Tibial nerve (tissue), 4 donors: ENCODE measurements around the gene CKMT2. TPM values are rescaled to one million over a fixed set of nuclear protein-coding genes. Genes with fewer than 3 reads are reported as not detected.

Experiments used
- DNase-seq, 2 donors: peaks; one replicate each; pipeline ENCODE4 v3.0.0-alpha.2; 2019; ENCODE audit warnings: low spot score in 2 of 2
- H3K27ac ChIP-seq, 4 donors: fragments of 200-600 bp; sonication (generic) in 3 of 4; one replicate each; pipeline ENCODE4 v1.5.1; 2017 to 2019; ENCODE audit warnings: mild to moderate bottlenecking in 1 of 4
- H3K27me3 ChIP-seq, 2 donors: fragments of 200-600 bp; sonication (generic) in 1 of 2; one replicate each; pipeline versions ENCODE4 v1.5.1 to v1.6.0; 2017 to 2019
- H3K36me3 ChIP-seq, 3 donors: fragments of 200-600 bp; sonication (generic); one replicate each; pipeline ENCODE4 v1.5.1; 2018 to 2019
- H3K4me1 ChIP-seq, 4 donors: fragments of 200-600 bp; sonication (generic) in 3 of 4; one replicate each; pipeline ENCODE4 v1.5.1; 2017 to 2019
- H3K4me3 ChIP-seq, 4 donors: fragments of 200-600 bp; sonication (generic) in 3 of 4; one replicate each; pipeline ENCODE4 v1.5.1; 2017 to 2019; ENCODE audit warnings: mild to moderate bottlenecking in 1 of 4, moderate library complexity in 1 of 4
- H3K9me3 ChIP-seq, 4 donors: fragments of 200-600 bp; sonication (generic) in 3 of 4; one replicate each; pipeline ENCODE4 v1.5.1; 2017 to 2019
- EP300 ChIP-seq, 2 donors: sonication (generic); formaldehyde crosslinking; IDR thresholded peaks; one replicate each; pipeline ENCODE4 v1.6.1; 2017; ENCODE audit warnings: antibody characterized with exemption in 2 of 2, mild to moderate bottlenecking in 1 of 2
- POLR2A ChIP-seq, 2 donors: fragments of 450-650 bp; IDR thresholded peaks; one replicate each; pipeline ENCODE4 v1.6.1; 2017; ENCODE audit warnings: antibody characterized with exemption in 2 of 2, mild to moderate bottlenecking in 2 of 2, moderate library complexity in 2 of 2
- WGBS, 2 donors: methylation state at CpG; one replicate each; pipeline ENCODE4 v1.1.5; 2018; 5-methylcytosine and 5-hydroxymethylcytosine counted together
- total RNA-seq, 4 donors: library from RNA; depleted of rRNA; stranded (reverse); fragments of >200 nt; gene quantifications; one replicate each; pipeline ENCODE4 v1.1.0, GENCODE V29; 2016
- TF ChIP-seq, protein P1 (sequence below), 5 experiments: fragments of 200-600 bp in 3 of 5; fragments of 450-650 bp in 2 of 5; sonication (generic) in 3 of 5; IDR thresholded peaks; one replicate each; pipeline ENCODE4 v1.5.1; 2016 to 2019; ENCODE audit warnings: antibody characterized with exemption in 5 of 5, mild to moderate bottlenecking in 3 of 5, moderate library complexity in 2 of 5

Gene CKMT2
- total RNA-seq, 4 donors from 2014 or later: 1.8 to 23.7 (median 4.0) TPM

- Histone ChIP-seq H3K4me1 (peaks cover 0 to 49% (median 14%) of the 10 kb centered on the region in 4 donors), H3K36me3 (peaks cover 0 to 5% (median 0%) of the 10 kb centered on the region in 3 donors), H3K9me3 (peaks cover 0 to 6% (median 0%) of the 10 kb centered on the region in 4 donors), H3K27me3 (no peaks in the 10 kb centered on the region), H3K27ac (no peak overlapping the region), H3K4me3 (no peak overlapping the region)
- TF ChIP-seq POLR2A (IDR thresholded peaks at IDR 0.05): no peak
- TF ChIP-seq, protein P1, sequence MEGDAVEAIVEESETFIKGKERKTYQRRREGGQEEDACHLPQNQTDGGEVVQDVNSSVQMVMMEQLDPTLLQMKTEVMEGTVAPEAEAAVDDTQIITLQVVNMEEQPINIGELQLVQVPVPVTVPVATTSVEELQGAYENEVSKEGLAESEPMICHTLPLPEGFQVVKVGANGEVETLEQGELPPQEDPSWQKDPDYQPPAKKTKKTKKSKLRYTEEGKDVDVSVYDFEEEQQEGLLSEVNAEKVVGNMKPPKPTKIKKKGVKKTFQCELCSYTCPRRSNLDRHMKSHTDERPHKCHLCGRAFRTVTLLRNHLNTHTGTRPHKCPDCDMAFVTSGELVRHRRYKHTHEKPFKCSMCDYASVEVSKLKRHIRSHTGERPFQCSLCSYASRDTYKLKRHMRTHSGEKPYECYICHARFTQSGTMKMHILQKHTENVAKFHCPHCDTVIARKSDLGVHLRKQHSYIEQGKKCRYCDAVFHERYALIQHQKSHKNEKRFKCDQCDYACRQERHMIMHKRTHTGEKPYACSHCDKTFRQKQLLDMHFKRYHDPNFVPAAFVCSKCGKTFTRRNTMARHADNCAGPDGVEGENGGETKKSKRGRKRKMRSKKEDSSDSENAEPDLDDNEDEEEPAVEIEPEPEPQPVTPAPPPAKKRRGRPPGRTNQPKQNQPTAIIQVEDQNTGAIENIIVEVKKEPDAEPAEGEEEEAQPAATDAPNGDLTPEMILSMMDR (IDR thresholded peaks at IDR 0.05): no peak
- TF ChIP-seq EP300 (IDR thresholded peaks at IDR 0.05): no peak
- 70 to 74% methylated on average over 4 of the region's 4 CpGs for WGBS, 2 donors
- DNase-seq: no peak
Observed at GRCh38 chr5:81297531-81297930, 64.4 kb downstream of the CKMT2 start.

DNA sequence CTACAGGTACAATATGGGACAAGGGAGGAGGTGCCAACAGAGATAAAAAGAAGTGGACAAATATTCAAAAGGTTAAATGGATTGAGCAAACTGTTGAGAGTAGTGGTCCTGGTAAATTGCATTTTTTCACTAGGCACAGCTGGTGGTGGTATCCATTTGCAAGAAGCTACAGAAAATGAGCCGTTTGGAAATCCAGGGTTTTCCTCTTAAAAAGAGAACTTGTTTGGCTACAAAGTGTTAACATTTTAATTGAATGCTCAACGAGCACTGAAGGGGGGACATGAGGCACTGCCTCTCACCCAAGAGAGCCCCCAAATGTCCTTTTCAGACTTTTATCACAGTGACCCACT is 67.8 kb downstream of the CKMT2 start:
- TF ChIP-seq, protein P1 (IDR thresholded peaks at IDR 0.05): no peak
- TF ChIP-seq EP300 (IDR thresholded peaks at IDR 0.05) (no peak), POLR2A (IDR thresholded peaks at IDR 0.05) (no peak)
- 0% methylated on average over 2 of the region's 2 CpGs for WGBS, 2 donors
- no peaks in the 10 kb centered on the region for H3K9me3 ChIP-seq
- DNase-seq: no peak
- no peaks in the 10 kb centered on the region for H3K27me3 ChIP-seq
- peak overlapping the region; percentile 79 to 93 (median 84) for H3K4me3 ChIP-seq
- peak overlapping the region; percentile 70 to 93 (median 90) for H3K27ac ChIP-seq
- H3K36me3 ChIP-seq: peaks cover 0 to 1% (median 0%) of the 10 kb centered on the region in 3 donors
- peaks cover 0 to 74% (median 14%) of the 10 kb centered on the region in 4 donors for H3K4me1 ChIP-seq

GRCh38 chr5:81301271-81302015 is 68.3 kb downstream of the CKMT2 start, which contains the start of gene ZCCHC9:
Gene ZCCHC9, plus strand, starts transcription at chr5:81301587. Its CDS starts 3,171 bp downstream, at chr5:81304758.
- TF ChIP-seq EP300 (IDR thresholded peaks at IDR 0.05) (peak; percentile 63 to 96), POLR2A (IDR thresholded peaks at IDR 0.05) (peak; percentile 71 to 79)
- TF ChIP-seq, protein P1 (IDR thresholded peaks at IDR 0.05): peak; percentile 20 to 56 (median 27)
- H3K4me1 ChIP-seq: peaks cover 0 to 78% (median 14%) of the 10 kb centered on the region in 4 donors
- no peaks in the 10 kb centered on the region for H3K9me3 ChIP-seq
- H3K4me3 ChIP-seq: peak within 1 kb of the TSS; percentile 79 to 93 (median 84)
- DNase-seq: peak; percentile 83 to 88
- 0% methylated on average over 24 to 35 of the region's 54 CpGs for WGBS, 2 donors
- peak within 1 kb of the TSS; percentile 70 to 93 (median 90) for H3K27ac ChIP-seq
- H3K36me3 ChIP-seq: peaks cover 0 to 4% (median 0%) of the 10 kb centered on the region in 3 donors
- H3K27me3 ChIP-seq: no peaks in the 10 kb centered on the region

DNA sequence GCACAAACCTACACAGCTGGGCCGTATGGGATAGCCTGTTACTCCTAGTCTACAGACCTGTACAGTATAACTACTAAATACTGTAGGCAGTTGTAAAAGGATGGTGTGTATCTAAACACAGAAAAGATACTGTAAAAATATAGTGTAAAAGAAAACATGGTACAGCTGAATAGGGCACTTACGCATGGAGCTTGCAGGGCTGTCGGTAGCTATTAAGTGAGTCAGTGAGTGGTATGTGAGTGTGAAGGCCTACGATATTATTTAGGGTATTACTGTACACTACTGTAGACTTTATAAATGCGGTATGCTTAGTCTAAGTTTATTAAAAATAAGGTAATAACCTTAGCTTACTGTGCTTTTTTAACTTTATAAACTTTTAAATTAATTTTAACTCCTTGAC is 69.5 kb downstream of the CKMT2 start:
- Histone ChIP-seq H3K36me3 (peaks cover 0 to 4% (median 0%) of the 10 kb centered on the region in 3 donors), H3K9me3 (no peaks in the 10 kb centered on the region), H3K4me1 (peaks cover 0 to 68% (median 14%) of the 10 kb centered on the region in 4 donors), H3K4me3 (peak overlapping the region in 3 of 4 donors; percentile 79 to 86 (median 82)), H3K27ac (peak overlapping the region in 1 of 4 donors; percentile 93), H3K27me3 (no peaks in the 10 kb centered on the region)
- no peak for TF ChIP-seq EP300 (IDR thresholded peaks at IDR 0.05)
- TF ChIP-seq, protein P1 (IDR thresholded peaks at IDR 0.05): no peak
- no peak for TF ChIP-seq POLR2A (IDR thresholded peaks at IDR 0.05)
- WGBS, 2 donors: 90% methylated on average over 5 of the region's 5 CpGs
- no peak for DNase-seq

- no peaks in the 10 kb centered on the region for H3K9me3 ChIP-seq
- 46 to 50% methylated on average over 1 of the region's 1 CpG for WGBS, 2 donors
- DNase-seq: no peak
- H3K4me3 ChIP-seq: no peak overlapping the region
- TF ChIP-seq, protein P1 (IDR thresholded peaks at IDR 0.05): no peak
- TF ChIP-seq POLR2A (IDR thresholded peaks at IDR 0.05) (no peak), EP300 (IDR thresholded peaks at IDR 0.05) (no peak)
- no peaks in the 10 kb centered on the region for H3K27me3 ChIP-seq
- no peak overlapping the region for H3K27ac ChIP-seq
- peaks cover 0 to 59% (median 14%) of the 10 kb centered on the region in 4 donors for H3K4me1 ChIP-seq
- H3K36me3 ChIP-seq: peaks cover 0 to 4% (median 0%) of the 10 kb centered on the region in 3 donors
Observed at GRCh38 chr5:81303563-81303962, 70.4 kb downstream of the CKMT2 start.
